GM12874 (cell line): Measurements from ENCODE around the gene ARHGAP10.

Experiments
- CTCF ChIP-seq: IDR thresholded peaks from 2 replicates; pipeline ENCODE4 v1.5.1; 2011; ENCODE audit warnings: low read depth, mild to moderate bottlenecking, control low read depth, low read length, moderate library complexity; ENCODE audit not compliant: insufficient read depth

ARHGAP10 gene

DNA sequence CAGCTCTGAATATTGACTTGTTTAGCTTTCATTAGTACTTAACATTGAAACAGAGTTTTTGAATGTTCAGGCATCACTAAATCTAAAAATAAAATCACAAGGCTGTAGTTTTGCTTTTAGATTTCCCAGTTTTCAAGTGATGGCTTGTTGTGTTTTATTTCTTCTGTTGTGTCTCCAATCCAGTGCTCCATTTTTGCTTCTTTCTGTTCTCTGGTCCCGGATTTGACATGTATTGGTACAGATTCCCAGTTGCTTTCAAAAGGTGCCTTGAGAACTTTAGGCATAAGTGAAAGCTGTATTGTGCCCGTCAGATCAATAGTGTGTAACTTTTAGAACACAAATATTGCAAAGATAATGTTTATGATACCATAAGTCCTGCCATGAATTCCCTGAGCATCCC is 53.2 kb downstream of the ARHGAP10 start:
- TF ChIP-seq CTCF: no peak

- TF ChIP-seq CTCF: no peak
Observed at GRCh38 chr4:147786031-147786430, 54.1 kb downstream of the ARHGAP10 start.

- no peak for TF ChIP-seq CTCF
Observed at GRCh38 chr4:147786531-147786930, 54.6 kb downstream of the ARHGAP10 start.

DNA sequence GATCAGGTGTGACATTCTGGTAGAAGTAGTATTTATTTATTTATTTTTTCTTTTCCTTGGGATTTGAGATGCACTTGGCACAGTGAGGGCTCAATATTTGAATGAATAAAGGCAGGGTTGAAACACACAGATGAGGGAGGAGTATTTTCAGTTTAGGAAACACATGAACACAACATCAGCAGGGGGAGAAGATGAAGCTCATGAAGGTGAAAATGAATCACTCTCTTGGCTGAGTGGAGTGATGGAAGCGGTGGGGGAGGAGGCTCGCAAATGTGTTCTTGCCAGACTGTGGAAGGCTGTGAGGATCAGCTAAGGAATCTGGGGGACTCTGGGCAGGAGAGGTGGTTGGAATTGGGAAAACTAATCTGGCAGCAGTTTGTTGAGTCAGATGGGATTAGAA is 55.3 kb downstream of the ARHGAP10 start:
- no peak for TF ChIP-seq CTCF

GRCh38 chr4:147788791-147789190 is 56.9 kb downstream of the ARHGAP10 start:
- TF ChIP-seq CTCF: no peak

DNA sequence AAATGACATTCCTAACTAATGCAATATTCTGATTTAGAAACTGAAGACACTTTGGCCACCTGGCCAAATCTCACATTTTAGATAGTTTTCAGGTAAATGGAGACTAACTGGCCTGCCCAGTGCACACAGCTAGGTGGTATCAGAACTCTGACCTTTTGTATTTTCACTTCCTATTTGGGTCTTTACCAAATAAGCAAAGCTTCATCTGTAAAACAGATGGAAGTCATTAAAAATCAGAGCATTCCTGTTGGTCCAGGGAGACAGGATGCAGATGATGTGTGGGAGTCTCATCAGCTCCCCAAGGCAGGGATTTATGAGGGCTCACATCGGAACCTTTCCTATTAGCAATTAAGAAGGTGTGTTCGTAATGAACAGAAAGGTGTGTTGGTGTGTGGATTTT is 57.7 kb downstream of the ARHGAP10 start:
- TF ChIP-seq CTCF: no peak

- no peak for TF ChIP-seq CTCF
Observed at GRCh38 chr4:147790412-147790811, 58.5 kb downstream of the ARHGAP10 start.

- no peak for TF ChIP-seq CTCF
Observed at GRCh38 chr4:147791341-147791740, 59.5 kb downstream of the ARHGAP10 start.
